Skeletal muscle cell (primary cell): Measurements from ENCODE around the gene DLG1.
"Not testable (repeated sequence)": the region's sequence is repeated elsewhere in the genome, so short reads cannot be mapped to it uniquely, and the experiment has no call there.

Experiments used
- DNase-seq: peaks from one replicate; pipeline ENCODE4 v3.0.0-alpha.2; 2010; ENCODE audit warnings: low read depth
- H3K4me3 ChIP-seq: 2 replicates; pipeline ENCODE4 v1.5.1; 2011; ENCODE audit warnings: low read depth, mild to moderate bottlenecking, control low read depth, low read length, moderate library complexity

DLG1 gene

DNA sequence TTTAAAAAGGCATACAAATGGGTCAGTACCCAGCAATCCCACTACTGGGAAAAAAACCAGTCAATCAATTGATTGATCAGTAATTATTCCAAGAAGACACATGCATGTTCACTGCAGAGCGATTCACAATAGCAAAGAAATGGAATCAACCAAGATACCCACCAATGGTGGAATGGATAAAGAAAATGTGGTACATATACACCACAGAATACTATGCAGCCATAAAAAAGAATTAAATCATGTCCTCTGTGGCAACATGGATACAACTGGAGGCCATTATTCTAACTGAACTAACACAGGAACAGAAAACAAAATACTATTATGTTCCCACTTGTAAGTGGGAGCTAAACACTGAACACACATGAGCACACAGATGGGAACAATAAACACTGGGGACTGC, 103.1 kb downstream of the DLG1 start:
- H3K4me3 ChIP-seq: no peak overlapping the region
- no peak for DNase-seq

GRCh38 chr3:197193759-197194158, 104.7 kb downstream of the DLG1 start:
- H3K4me3 ChIP-seq, DNase-seq: not testable (repeated sequence)

DNA sequence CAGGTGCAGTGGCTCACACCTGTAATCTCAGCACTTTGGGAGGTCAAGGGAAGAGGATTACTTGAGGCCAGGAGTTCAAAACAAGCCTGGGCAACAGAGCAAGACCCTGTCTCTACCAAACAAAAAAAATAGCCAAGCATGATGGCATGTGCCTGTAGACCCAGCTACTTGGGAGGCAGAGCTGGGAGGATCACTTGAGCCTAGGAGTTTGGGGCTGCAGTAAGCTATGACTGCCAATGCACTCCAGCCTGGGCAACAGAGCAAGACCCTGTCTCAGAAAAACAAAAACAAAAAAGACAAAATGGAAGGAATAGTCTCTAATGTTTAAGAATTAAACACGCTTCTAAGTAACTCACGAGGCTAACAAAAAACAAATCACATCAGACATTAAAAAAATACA, 106.5 kb downstream of the DLG1 start:
- H3K4me3 ChIP-seq: no peak overlapping the region
- no peak for DNase-seq

DNA sequence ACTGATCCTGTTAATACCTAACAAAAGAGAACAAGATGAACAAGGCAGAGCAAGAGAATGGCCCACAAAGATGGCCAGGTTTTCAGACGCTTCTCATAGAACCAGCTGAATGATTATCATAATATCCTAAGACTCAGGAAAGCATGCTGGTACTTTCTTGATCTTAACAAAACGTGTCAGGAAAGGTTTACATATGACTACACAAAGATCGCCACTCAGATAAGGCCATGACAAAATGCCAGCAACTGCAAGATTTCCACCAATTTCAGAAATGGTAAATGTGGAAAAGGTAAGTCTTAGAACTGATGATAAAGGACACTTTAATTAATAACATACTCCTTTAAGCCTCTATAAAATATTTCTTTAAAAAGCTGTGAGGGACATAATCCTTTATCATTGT, 108.8 kb downstream of the DLG1 start:
- DNase-seq: no peak
- no peak overlapping the region for H3K4me3 ChIP-seq

DNA sequence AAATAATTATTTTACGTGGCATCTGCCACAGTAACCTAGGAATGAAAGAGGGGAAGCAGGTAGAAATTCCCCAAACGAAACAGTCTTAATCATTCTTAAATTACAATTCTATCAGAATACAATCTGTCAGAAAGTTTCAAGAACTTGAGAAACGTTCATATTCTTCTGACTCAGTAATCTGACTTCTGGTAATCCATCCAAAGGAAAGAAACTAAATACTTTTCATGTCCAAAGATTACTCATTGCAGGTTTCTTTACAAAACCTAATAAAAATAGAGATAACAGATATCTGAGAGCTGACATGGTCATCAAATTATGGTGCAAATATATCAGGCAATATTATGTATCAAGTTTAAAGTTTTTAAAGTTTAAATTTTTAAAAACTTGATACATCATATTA, 109.4 kb downstream of the DLG1 start:
- no peak overlapping the region for H3K4me3 ChIP-seq
- no peak for DNase-seq

- H3K4me3 ChIP-seq: no peak overlapping the region
- peak; percentile 25 for DNase-seq
Measured at GRCh38 chr3:197186887-197187588, 111.4 kb downstream of the DLG1 start.

GRCh38 chr3:197183582-197183981, 114.8 kb downstream of the DLG1 start:
- DNase-seq: no peak
- no peak overlapping the region for H3K4me3 ChIP-seq

DNA sequence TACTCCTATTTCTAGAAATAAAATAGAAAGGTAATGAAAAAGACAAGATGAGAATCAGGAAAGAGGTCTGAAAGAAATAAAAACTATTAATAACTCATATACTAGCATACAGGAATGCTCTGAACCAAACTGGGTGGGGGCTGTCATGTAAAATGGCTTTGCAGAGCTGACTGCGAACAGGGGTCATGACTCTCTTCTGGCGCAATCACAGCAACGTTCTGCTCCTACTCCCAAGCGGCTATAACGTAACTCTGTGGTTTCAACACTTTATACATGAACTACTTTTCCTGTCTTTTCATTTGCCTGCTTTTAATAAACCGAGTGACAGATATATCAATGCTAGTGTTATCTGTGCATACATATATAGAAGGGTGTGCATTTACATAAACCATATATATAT, 116.7 kb downstream of the DLG1 start:
- no peak overlapping the region for H3K4me3 ChIP-seq
- peak; percentile 78 for DNase-seq

GRCh38 chr3:197178998-197179397, 119.4 kb downstream of the DLG1 start:
- DNase-seq: no peak
- no peak overlapping the region for H3K4me3 ChIP-seq

GRCh38 chr3:197175503-197175902, 122.9 kb downstream of the DLG1 start:
- no peak for DNase-seq
- no peak overlapping the region for H3K4me3 ChIP-seq

DNA sequence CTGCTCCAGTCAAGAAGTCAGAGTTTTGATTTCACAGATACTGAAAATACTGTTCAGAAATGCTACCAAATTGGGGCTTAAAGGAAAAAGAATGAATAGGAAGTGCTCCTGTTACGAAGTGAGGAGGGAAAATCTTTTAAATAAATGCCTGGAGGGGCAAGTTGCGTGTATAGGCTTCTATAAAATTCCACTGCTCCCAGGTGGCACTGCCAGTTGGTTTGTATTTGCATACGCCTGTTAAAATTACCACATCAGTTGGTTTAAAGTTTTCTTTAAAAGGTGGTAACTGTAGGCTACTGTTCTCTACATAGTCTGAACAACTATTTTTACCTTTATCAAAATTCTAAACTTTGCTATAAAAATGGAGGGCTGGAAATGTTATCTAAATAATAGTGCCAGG, 123.5 kb downstream of the DLG1 start:
- no peak for DNase-seq

DNA sequence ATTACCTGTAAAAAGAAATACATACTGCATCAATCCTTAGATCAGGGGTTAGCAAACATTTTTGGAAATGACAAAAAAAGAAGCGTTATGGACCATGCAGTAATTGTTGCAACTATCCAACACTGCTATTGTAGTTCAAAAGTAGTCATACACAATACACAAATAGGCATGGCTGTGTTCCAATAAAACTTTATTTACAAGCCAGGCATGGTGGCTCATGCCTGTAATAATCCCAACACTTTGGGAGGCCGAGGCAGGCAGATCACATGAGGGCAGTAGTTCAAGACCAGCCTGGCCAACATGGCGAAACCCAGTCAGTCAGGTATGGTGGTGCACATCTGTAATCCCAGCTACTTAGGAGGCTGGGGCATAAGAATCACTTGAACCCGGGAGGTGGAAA, 124.8 kb downstream of the DLG1 start:
- no peak for DNase-seq
- no peak overlapping the region for H3K4me3 ChIP-seq

More for the DNA sequence above, 123.5 kb downstream of the DLG1 start:
- no peak overlapping the region for H3K4me3 ChIP-seq

DNA sequence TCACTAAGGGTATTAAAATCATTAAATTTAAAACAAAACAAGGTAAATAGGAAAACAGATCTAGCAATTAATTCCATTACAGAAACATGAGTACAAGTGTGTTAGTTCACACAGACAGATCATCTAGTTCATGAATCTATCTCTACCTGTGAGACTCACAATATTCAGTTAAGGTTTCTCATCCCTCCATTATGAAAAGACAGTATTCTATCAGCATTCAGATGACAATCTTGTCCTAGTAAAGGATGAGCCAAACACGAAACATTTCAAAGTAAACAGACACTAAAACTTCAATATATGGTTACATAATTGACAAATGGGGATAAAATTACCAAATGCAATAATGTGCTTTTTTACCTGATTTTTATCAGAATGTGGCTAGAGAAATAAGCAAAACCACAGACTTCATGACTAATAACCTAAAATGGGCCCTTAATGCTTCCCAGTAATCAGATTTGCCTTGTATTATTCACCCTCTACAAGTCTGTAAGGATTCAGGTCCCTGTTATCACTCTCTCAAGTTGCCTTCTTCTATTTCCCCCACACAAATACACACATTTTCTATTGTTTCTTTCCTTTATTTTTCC, 126.8 kb downstream of the DLG1 start:
- no peak for DNase-seq
- H3K4me3 ChIP-seq: no peak overlapping the region

DNA sequence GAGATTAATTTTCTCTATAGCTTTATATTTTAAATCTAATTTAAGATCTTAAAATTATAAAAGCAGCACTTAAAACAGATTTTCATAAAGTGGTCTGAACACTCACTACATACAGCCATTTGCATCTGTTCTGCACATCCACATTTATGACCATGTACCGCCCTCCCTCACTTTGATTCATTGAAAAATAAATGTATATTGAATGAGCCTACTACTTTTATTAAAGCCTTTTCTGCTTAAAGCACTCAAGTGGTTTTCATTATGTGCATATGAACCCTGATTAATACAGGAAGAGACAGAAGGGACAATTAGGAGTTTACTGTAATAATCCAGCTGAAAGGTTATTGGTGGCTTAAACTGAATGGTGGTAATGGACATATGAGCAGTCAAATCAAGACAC, 129.4 kb downstream of the DLG1 start:
- H3K4me3 ChIP-seq: no peak overlapping the region
- no peak for DNase-seq

GRCh38 chr3:197168606-197169005, 129.8 kb downstream of the DLG1 start:
- no peak for DNase-seq

GRCh38 chr3:197168063-197168462, 130.3 kb downstream of the DLG1 start:
- DNase-seq: no peak

More at GRCh38 chr3:197168606-197169005, 129.8 kb downstream of the DLG1 start:
- H3K4me3 ChIP-seq: no peak overlapping the region

DNA sequence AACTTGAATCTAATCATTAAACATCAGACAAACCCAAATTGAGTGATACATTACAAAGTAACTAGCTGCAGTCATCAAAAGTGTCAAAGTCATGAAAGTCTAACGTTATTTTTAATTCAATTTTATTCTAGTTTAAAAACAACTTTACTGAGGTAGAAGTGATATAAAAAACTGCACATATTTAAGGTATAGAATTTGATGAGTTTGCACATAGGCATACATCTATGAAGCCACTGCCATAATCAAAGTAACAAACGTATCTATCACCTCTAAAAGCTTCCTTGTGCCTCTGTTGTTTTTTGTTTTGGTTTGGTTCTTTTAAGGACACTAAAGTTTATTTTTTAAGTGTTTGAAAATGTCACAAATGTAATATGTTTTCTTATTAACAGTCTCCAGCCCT, 130.9 kb downstream of the DLG1 start:
- H3K4me3 ChIP-seq: no peak overlapping the region
- no peak for DNase-seq

More at GRCh38 chr3:197168063-197168462, 130.3 kb downstream of the DLG1 start:
- H3K4me3 ChIP-seq: no peak overlapping the region

- H3K4me3 ChIP-seq: no peak overlapping the region
- DNase-seq: no peak
Measured at GRCh38 chr3:197165890-197166289, 132.5 kb downstream of the DLG1 start.

- H3K4me3 ChIP-seq: no peak overlapping the region
- DNase-seq: no peak
Measured at GRCh38 chr3:197155046-197155445, 143.4 kb downstream of the DLG1 start.

GRCh38 chr3:197151580-197151979, 146.8 kb downstream of the DLG1 start:
- no peak overlapping the region for H3K4me3 ChIP-seq
- DNase-seq: peak; percentile 63

DNA sequence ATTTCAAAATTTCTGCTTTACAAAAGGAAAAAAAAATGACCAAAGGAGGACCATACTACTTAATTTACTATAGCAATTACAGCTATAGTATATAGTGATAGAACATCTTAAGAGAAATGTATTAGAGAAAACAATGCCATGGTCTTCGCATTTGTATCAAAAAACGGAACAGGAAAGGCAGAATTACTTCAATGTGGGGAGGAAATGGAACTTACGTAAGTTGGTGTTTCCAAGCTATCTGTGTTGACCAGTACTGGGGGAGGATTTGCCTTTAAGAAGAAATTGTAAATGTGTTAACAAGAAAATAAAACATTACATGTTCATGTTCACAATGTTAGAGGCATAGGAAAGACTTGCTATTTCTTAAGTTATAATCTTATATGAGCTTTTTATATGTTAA, 148.9 kb downstream of the DLG1 start:
- no peak overlapping the region for H3K4me3 ChIP-seq
- DNase-seq: no peak
